CD14-positive monocyte (primary cell): Measurements from ENCODE around the gene SLC25A30. TPM values are rescaled to one million over a fixed set of nuclear protein-coding genes. Genes with fewer than 3 reads are reported as not detected.
"Not testable (repeated sequence)": the region's sequence is repeated elsewhere in the genome, so short reads cannot be mapped to it uniquely, and the experiment has no call there.

ENCODE experiments used
- DNase-seq, 3 donors: peaks; one replicate each; pipeline ENCODE4 v3.0.0-alpha.2; 2011 to 2022
- H2AFZ ChIP-seq: 2 replicates; pipeline ENCODE4 v1.6.0; 2012; ENCODE audit warnings: mild to moderate bottlenecking, low read depth, low read length, inconsistent platforms; ENCODE audit not compliant: insufficient read depth, poor library complexity, severe bottlenecking
- H3K27ac ChIP-seq, 2 donors: 1 replicate in 1 of 2; 2 replicates in 1 of 2; pipeline ENCODE4 v1.5.1; 2012 to 2013; ENCODE audit warnings: low read length in 2 of 2, control low read depth in 1 of 2, inconsistent platforms in 1 of 2, low read depth in 1 of 2, mild to moderate bottlenecking in 1 of 2
- H3K27me3 ChIP-seq, 2 donors: one replicate each; pipeline versions ENCODE4 v1.6.0 to v1.6.1; 2011 to 2013; ENCODE audit warnings: low read length in 2 of 2; ENCODE audit not compliant: control insufficient read depth in 2 of 2, insufficient read depth in 2 of 2
- H3K36me3 ChIP-seq, 2 donors: replicated peaks in 1 of 2; 1 replicate in 1 of 2; 2 replicates in 1 of 2; pipeline versions ENCODE4 v1.5.1 to v1.6.1; 2012 to 2013; ENCODE audit warnings: low read length in 2 of 2, control low read depth in 1 of 2, inconsistent platforms in 1 of 2, mild to moderate bottlenecking in 1 of 2; ENCODE audit not compliant: insufficient read depth in 2 of 2, control insufficient read depth in 1 of 2
- H3K4me1 ChIP-seq, 2 donors: 1 replicate in 1 of 2; 2 replicates in 1 of 2; pipeline versions ENCODE4 v1.5.1 to v1.6.1; 2012 to 2013; ENCODE audit warnings: low read length in 2 of 2, control low read depth in 1 of 2, inconsistent platforms in 1 of 2, mild to moderate bottlenecking in 1 of 2, moderate library complexity in 1 of 2; ENCODE audit not compliant: insufficient read depth in 2 of 2, control insufficient read depth in 1 of 2
- H3K4me2 ChIP-seq: replicated peaks from 2 replicates; pipeline ENCODE3; 2012; ENCODE audit warnings: low read length, moderate library complexity, mild to moderate bottlenecking; ENCODE audit not compliant: poor library complexity, severe bottlenecking; ENCODE audit errors: extremely low read depth
- H3K4me3 ChIP-seq, 3 experiments: fragments of 200-600 bp in 1 of 3; sonication (generic) in 1 of 3; replicated peaks in 1 of 3; 1 replicate in 2 of 3; 2 replicates in 1 of 3; pipeline ENCODE4 v1.5.1; 2011 to 2013; ENCODE audit warnings: low read length in 3 of 3, mild to moderate bottlenecking in 3 of 3, control low read depth in 2 of 3, low read depth in 2 of 3, inconsistent platforms in 1 of 3, moderate library complexity in 1 of 3
- H3K79me2 ChIP-seq: 2 replicates; pipeline ENCODE4 v1.6.0; 2012; ENCODE audit warnings: mild to moderate bottlenecking, control low read depth, inconsistent platforms, low read length, moderate library complexity; ENCODE audit not compliant: insufficient read depth
- H3K9ac ChIP-seq: 2 replicates; pipeline ENCODE4 v1.6.0; 2017; ENCODE audit warnings: low read length, mild to moderate bottlenecking; ENCODE audit not compliant: insufficient read depth, poor library complexity, severe bottlenecking
- H3K9me3 ChIP-seq, 2 donors: replicated peaks in 1 of 2; 1 replicate in 1 of 2; 2 replicates in 1 of 2; pipeline versions ENCODE4 v1.5.1 to v1.6.1; 2012 to 2013; ENCODE audit warnings: low read length in 2 of 2, control low read depth in 1 of 2; ENCODE audit not compliant: control insufficient read depth in 1 of 2, insufficient read depth in 1 of 2
- H4K20me1 ChIP-seq: 2 replicates; pipeline ENCODE4 v1.6.0; 2012; ENCODE audit warnings: mild to moderate bottlenecking, low read length, control low read depth, moderate library complexity; ENCODE audit not compliant: insufficient read depth
- H3K27ac Mint-ChIP-seq, 7 donors: one replicate each; pipeline ENCODE4 v1.8.0; 2020; ENCODE audit warnings: mild to moderate bottlenecking in 7 of 7, mixed read lengths in 7 of 7, moderate library complexity in 6 of 7, inconsistent platforms in 2 of 7
- H3K27me3 Mint-ChIP-seq, 3 donors: one replicate each; pipeline ENCODE4 v1.8.0; 2021 to 2022; ENCODE audit warnings: low read depth in 3 of 3, mild to moderate bottlenecking in 3 of 3, mixed read lengths in 3 of 3, moderate library complexity in 3 of 3, inconsistent platforms in 1 of 3
- H3K36me3 Mint-ChIP-seq, 2 donors: one replicate each; pipeline ENCODE4 v1.8.0; 2020; ENCODE audit warnings: mixed read lengths in 2 of 2, inconsistent platforms in 1 of 2, mild to moderate bottlenecking in 1 of 2
- H3K4me1 Mint-ChIP-seq: one replicate; pipeline ENCODE4 v1.8.0; 2020; ENCODE audit warnings: mild to moderate bottlenecking, mixed read lengths
- H3K4me3 Mint-ChIP-seq, 2 donors: one replicate each; pipeline ENCODE4 v1.8.0; 2020; ENCODE audit warnings: mild to moderate bottlenecking in 2 of 2, mixed read lengths in 2 of 2, moderate library complexity in 1 of 2
- H3K9me3 Mint-ChIP-seq, 7 donors: one replicate each; pipeline ENCODE4 v1.8.0; 2020 to 2022; ENCODE audit warnings: mixed read lengths in 7 of 7, mild to moderate bottlenecking in 6 of 7, moderate library complexity in 6 of 7, inconsistent platforms in 2 of 7
- CTCF ChIP-seq: fragments of 200-600 bp; IDR thresholded peaks from one replicate; pipeline ENCODE4 v1.8.0; 2022; ENCODE audit warnings: antibody characterized with exemption, mild to moderate bottlenecking
- WGBS: methylation state at CpG from one replicate; pipeline ENCODE4 v1.1.5; 2013; ENCODE audit warnings: missing lambda C conversion rate; ENCODE audit not compliant: insufficient coverage; 5-methylcytosine and 5-hydroxymethylcytosine counted together
- intact Hi-C, 2 donors: fragments of 100-400 bp; cut with micrococcal nuclease; formaldehyde crosslinking; loops; one replicate each; pipeline versions ENCODE4 v1.15.0 to v1.15.1; 2023
- polyA plus RNA-seq, 3 donors: library from polyadenylated mRNA; depleted of rRNA in 1 of 3; unstranded in 2 of 3; stranded (reverse) in 1 of 3; fragments of 300-500 nt in 2 of 3; fragments of >200 nt in 1 of 3; fragmentation: Illumina TruSeq in 2 of 3; gene quantifications; 1 replicate in 2 of 3; 2 replicates in 1 of 3; pipeline ENCODE4 v1.2.3, GENCODE V29; 2012 to 2021

SLC25A30 gene
- polyA plus RNA-seq, 3 donors: 0.92 to 14.0 (median 2.3) TPM

- H3K36me3 Mint-ChIP-seq: no peaks in the 10 kb centered on the region
- Histone ChIP-seq H3K36me3 (no peaks in the 10 kb centered on the region), H3K4me2 (no peak overlapping the region), H3K9ac (no peak overlapping the region), H3K4me1 (peaks cover 0 to 7% of the 10 kb centered on the region in 2 donors), H3K9me3 (no peaks in the 10 kb centered on the region), H3K4me3 (no peak overlapping the region), H3K27ac (no peak overlapping the region), H3K27me3 (no peaks in the 10 kb centered on the region), H4K20me1 (no peaks in the 10 kb centered on the region), H3K79me2 (peaks cover 3% of the 10 kb centered on the region), H2AFZ (no peak overlapping the region)
- no peaks in the 10 kb centered on the region for H3K9me3 Mint-ChIP-seq
- peak overlapping the region in 2 of 7 donors; percentile 32 to 33 for H3K27ac Mint-ChIP-seq
- intact Hi-C loops: no loop called here
- TF ChIP-seq CTCF: no peak
- peak in 1 of 3 donors; percentile 10 for DNase-seq
- no peak overlapping the region for H3K4me3 Mint-ChIP-seq
- H3K27me3 Mint-ChIP-seq: peaks cover 0 to 3% (median 2%) of the 10 kb centered on the region in 3 donors
- peaks cover 5% of the 10 kb centered on the region for H3K4me1 Mint-ChIP-seq
- WGBS: 94% methylated on average over 3 of the region's 3 CpGs
These were observed 4.6 kb upstream of the SLC25A30 start for GRCh38 chr13:45422731-45423292.

GRCh38 chr13:45419945-45420344 is 1.8 kb upstream of the SLC25A30 start:
- Histone ChIP-seq H3K9me3 (no peaks in the 10 kb centered on the region), H3K27me3 (no peaks in the 10 kb centered on the region), H3K27ac (no peak overlapping the region), H4K20me1 (no peaks in the 10 kb centered on the region), H3K4me3 (no peak overlapping the region), H3K4me2 (no peak overlapping the region), H2AFZ (no peak overlapping the region), H3K36me3 (no peaks in the 10 kb centered on the region), H3K4me1 (peaks cover 15 to 26% of the 10 kb centered on the region in 2 donors), H3K9ac (no peak overlapping the region), H3K79me2 (peaks cover 26% of the 10 kb centered on the region)
- Mint-ChIP-seq H3K27me3 (peaks cover 0 to 3% (median 2%) of the 10 kb centered on the region in 3 donors), H3K4me3 (peak overlapping the region in 1 of 2 donors; percentile 26), H3K36me3 (no peaks in the 10 kb centered on the region), H3K9me3 (no peaks in the 10 kb centered on the region), H3K4me1 (peaks cover 15% of the 10 kb centered on the region), H3K27ac (peak overlapping the region in 1 of 7 donors; percentile 46)
- 100% methylated on average over 1 of the region's 1 CpG for WGBS
- DNase-seq: no peak
- intact Hi-C loops: loop anchor here (5.0 kb wide), 2 partner anchors 47 to 78 kb away; partner anchors contain the start of gene TPT1 (in 2 of the 2)
- no peak for TF ChIP-seq CTCF

- Mint-ChIP-seq H3K4me3 (peak overlapping the region in 1 of 2 donors; percentile 20), H3K4me1 (peaks cover 21% of the 10 kb centered on the region)
- H3K27me3 ChIP-seq, H3K9me3 Mint-ChIP-seq, H3K9me3 ChIP-seq, H3K36me3 Mint-ChIP-seq, H2AFZ ChIP-seq, DNase-seq, H3K4me3 ChIP-seq, H3K27ac ChIP-seq, H3K27me3 Mint-ChIP-seq, H3K27ac Mint-ChIP-seq, H3K36me3 ChIP-seq, H4K20me1 ChIP-seq, H3K4me2 ChIP-seq, H3K9ac ChIP-seq: not testable (repeated sequence)
- intact Hi-C loops: loop anchor here (5.0 kb wide), 2 partner anchors 48 to 77 kb away; partner anchors contain the start of gene TPT1 (in 2 of the 2)
- Histone ChIP-seq H3K79me2 (peaks cover 31% of the 10 kb centered on the region), H3K4me1 (peaks cover 19 to 31% of the 10 kb centered on the region in 2 donors)
- WGBS: 98% methylated on average over 8 of the region's 16 CpGs
These were observed 1.2 kb upstream of the SLC25A30 start for GRCh38 chr13:45419389-45419788.
